CD4-positive, alpha-beta T cell treated with Interleukin-6 at 100 ng/mL for 8 hours (primary cell): ENCODE measurements around the gene FOXK1.

Experiments used
- DNase-seq: peaks from one replicate; pipeline ENCODE4 v3.0.0-alpha.2; 2020; ENCODE audit warnings: mixed read lengths, low spot score

Gene FOXK1

GRCh38 chr7:4819560-4820404, 137.7 kb downstream of the FOXK1 start:
- DNase-seq: no peak

GRCh38 chr7:4820405-4820966, 138.4 kb downstream of the FOXK1 start:
- no peak for DNase-seq
